Sigmoid colon (tissue), 7 donors: Measurements from ENCODE around the gene INAFM1. TPM values are rescaled to one million over a fixed set of nuclear protein-coding genes. Genes with fewer than 3 reads are reported as not detected.

Experiments
- DNase-seq: peaks from one replicate; pipeline ENCODE4 v3.0.0-alpha.2; 2019
- H3K27ac ChIP-seq, 4 donors: fragments of 200-600 bp; sonication (generic); one replicate each; pipeline ENCODE4 v1.5.1; 2016 to 2019; ENCODE audit warnings: mild to moderate bottlenecking in 1 of 4
- H3K27me3 ChIP-seq, 3 donors: fragments of 200-600 bp; sonication (generic); one replicate each; pipeline ENCODE4 v1.5.1; 2019; ENCODE audit warnings: mild to moderate bottlenecking in 1 of 3
- H3K36me3 ChIP-seq, 4 donors: fragments of 200-600 bp; sonication (generic); one replicate each; pipeline ENCODE4 v1.5.1; 2016 to 2019
- H3K4me1 ChIP-seq, 4 donors: fragments of 200-600 bp; sonication (generic); one replicate each; pipeline ENCODE4 v1.5.1; 2017 to 2019
- H3K4me3 ChIP-seq, 4 donors: fragments of 200-600 bp; sonication (generic); one replicate each; pipeline ENCODE4 v1.5.1; 2017 to 2019; ENCODE audit warnings: mild to moderate bottlenecking in 2 of 4, moderate library complexity in 1 of 4
- H3K9me3 ChIP-seq, 4 donors: fragments of 200-600 bp in 3 of 4; sonication (generic) in 3 of 4; one replicate each; pipeline versions ENCODE4 v1.5.1 to v1.6.1; 2013 to 2019
- EP300 ChIP-seq, 4 donors: sonication (generic); formaldehyde crosslinking; IDR thresholded peaks; one replicate each; pipeline ENCODE4 v1.6.1; 2017; ENCODE audit warnings: antibody characterized with exemption in 4 of 4
- POLR2A ChIP-seq, 2 donors: fragments of 450-650 bp; IDR thresholded peaks; one replicate each; pipeline ENCODE4 v1.6.1; 2016; ENCODE audit warnings: antibody characterized with exemption in 2 of 2, mild to moderate bottlenecking in 2 of 2, moderate library complexity in 2 of 2
- POLR2AphosphoS5 ChIP-seq, 4 donors: sonication (generic); formaldehyde crosslinking; IDR thresholded peaks; one replicate each; pipeline ENCODE4 v1.6.1; 2017; ENCODE audit warnings: antibody characterized with exemption in 4 of 4
- WGBS, 2 donors: extraction: QIAGEN DNeasy Blood & Tissue Kit; methylation state at CpG; one replicate each; pipeline ENCODE4 v1.1.7; 2013; 5-methylcytosine and 5-hydroxymethylcytosine counted together
- intact Hi-C: fragments of 100-400 bp; cut with DNase I; formaldehyde crosslinking; loops from one replicate; pipeline ENCODE4 v1.15.1; 2023
- polyA plus RNA-seq, 3 donors: library from polyadenylated mRNA; stranded (reverse); fragments of 200-250 nt; gene quantifications; one replicate each; pipeline ENCODE4 v1.2.3, GENCODE V29; 2013
- total RNA-seq, 4 donors: library from RNA; depleted of rRNA; stranded (reverse); fragments of >200 nt; gene quantifications; one replicate each; pipeline ENCODE4 v1.1.0, GENCODE V29; 2016
- TF ChIP-seq, protein P1 (sequence below), 4 experiments: fragments of 450-650 bp in 3 of 4; fragments of 200-600 bp in 1 of 4; IDR thresholded peaks; one replicate each; pipeline ENCODE4 v1.5.1; 2016 to 2019; ENCODE audit warnings: antibody characterized with exemption in 4 of 4, mild to moderate bottlenecking in 3 of 4, moderate library complexity in 2 of 4
- donor health status: healthy with polysubstance abuse.
- donor health status: Bipolar disorder and iron deficiency.
- donor health status: healthy.

INAFM1 gene
- total and polyA plus RNA-seq, 7 donors, result 3.0 to 16.3 (median 10.7) TPM

DNA sequence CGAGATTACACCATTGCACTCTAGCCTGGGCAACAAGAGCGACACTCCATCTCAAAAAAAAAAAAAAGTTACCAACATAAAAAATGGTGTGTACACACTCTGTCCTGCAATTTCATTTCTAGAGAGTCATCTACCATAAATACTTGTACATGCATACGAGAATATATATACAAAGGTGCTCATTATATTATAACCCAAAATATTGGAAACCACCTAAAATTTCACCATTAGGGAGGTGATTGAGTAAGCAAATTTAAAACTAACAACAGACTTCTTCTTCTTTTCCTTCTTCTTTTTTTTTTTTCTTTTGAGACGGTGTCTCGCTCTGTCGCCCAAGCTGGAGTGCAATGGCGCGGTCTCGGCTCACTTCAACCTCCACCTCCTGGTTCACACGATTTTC lies 27.6 kb downstream of the INAFM1 start:
- intact Hi-C loops, result no loop called here
- H3K9me3 ChIP-seq, result no peaks in the 10 kb centered on the region
- WGBS, 2 donors, result 85 to 89% methylated on average over 10 of the region's 10 CpGs

DNA sequence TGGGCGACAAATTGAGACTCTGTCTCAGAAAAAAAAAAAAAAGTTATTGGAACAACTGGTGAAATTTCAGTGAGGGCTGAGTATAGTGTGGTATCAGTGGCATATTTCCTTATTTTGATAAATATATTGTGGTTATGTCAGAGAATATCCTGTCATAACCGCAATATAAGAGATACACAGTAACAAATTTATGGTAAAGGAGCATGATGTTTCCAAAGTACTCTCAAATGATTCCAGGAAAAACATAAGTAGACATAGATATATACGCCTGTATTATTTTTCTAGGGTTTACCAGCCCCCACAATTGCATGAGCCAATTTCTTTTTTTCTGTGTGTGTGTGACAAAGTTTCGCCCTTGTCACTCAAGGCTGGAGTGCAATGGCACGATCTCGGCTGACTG lies 29.3 kb downstream of the INAFM1 start:
- WGBS, 2 donors, result 62 to 84% methylated on average over 6 of the region's 6 CpGs

More for the DNA sequence above, 27.6 kb downstream of the INAFM1 start:
- TF ChIP-seq POLR2AphosphoS5 (IDR thresholded peaks at IDR 0.05) (no peak), POLR2A (IDR thresholded peaks at IDR 0.05) (no peak), EP300 (IDR thresholded peaks at IDR 0.05) (no peak)
- TF ChIP-seq, protein P1, sequence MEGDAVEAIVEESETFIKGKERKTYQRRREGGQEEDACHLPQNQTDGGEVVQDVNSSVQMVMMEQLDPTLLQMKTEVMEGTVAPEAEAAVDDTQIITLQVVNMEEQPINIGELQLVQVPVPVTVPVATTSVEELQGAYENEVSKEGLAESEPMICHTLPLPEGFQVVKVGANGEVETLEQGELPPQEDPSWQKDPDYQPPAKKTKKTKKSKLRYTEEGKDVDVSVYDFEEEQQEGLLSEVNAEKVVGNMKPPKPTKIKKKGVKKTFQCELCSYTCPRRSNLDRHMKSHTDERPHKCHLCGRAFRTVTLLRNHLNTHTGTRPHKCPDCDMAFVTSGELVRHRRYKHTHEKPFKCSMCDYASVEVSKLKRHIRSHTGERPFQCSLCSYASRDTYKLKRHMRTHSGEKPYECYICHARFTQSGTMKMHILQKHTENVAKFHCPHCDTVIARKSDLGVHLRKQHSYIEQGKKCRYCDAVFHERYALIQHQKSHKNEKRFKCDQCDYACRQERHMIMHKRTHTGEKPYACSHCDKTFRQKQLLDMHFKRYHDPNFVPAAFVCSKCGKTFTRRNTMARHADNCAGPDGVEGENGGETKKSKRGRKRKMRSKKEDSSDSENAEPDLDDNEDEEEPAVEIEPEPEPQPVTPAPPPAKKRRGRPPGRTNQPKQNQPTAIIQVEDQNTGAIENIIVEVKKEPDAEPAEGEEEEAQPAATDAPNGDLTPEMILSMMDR (IDR thresholded peaks at IDR 0.05), result no peak
- no peak for DNase-seq
- H3K27ac ChIP-seq, result no peak overlapping the region
- no peak overlapping the region for H3K4me3 ChIP-seq
- no peaks in the 10 kb centered on the region for H3K36me3 ChIP-seq
- no peaks in the 10 kb centered on the region for H3K27me3 ChIP-seq
- peaks cover 0 to 6% (median 0%) of the 10 kb centered on the region in 4 donors for H3K4me1 ChIP-seq

DNA sequence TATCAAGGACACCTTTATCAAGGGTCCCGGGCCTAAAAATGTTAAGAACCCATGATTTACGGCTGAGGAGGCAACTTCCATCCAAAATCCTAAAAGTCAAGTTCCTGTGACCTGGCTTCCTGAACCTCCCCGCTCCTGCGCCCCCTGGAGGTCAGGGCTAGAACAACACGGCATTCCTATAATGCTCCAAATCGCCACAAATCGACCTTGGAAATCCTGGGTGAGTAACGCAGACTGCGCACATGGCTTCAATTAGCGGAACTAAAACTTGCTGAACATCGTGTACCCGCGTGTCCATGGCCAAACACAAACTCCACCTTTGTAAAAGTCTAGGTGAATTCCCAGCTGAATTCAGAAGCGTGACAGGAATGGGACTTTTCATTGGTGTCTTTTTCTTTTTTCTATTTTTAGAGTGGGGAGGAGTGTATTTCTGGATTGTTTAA lies 30.6 kb downstream of the INAFM1 start:
- intact Hi-C loops, result no loop called here

More for the DNA sequence above, 29.3 kb downstream of the INAFM1 start:
- no peaks in the 10 kb centered on the region for H3K27me3 ChIP-seq
- H3K27ac ChIP-seq, result no peak overlapping the region
- H3K9me3 ChIP-seq, result no peaks in the 10 kb centered on the region
- no peak for DNase-seq
- no peaks in the 10 kb centered on the region for H3K36me3 ChIP-seq
- TF ChIP-seq, protein P1 (IDR thresholded peaks at IDR 0.05), result no peak
- no peak for TF ChIP-seq EP300 (IDR thresholded peaks at IDR 0.05)
- peaks cover 0 to 6% (median 0%) of the 10 kb centered on the region in 4 donors for H3K4me1 ChIP-seq
- intact Hi-C loops, result no loop called here
- H3K4me3 ChIP-seq, result no peak overlapping the region

DNA sequence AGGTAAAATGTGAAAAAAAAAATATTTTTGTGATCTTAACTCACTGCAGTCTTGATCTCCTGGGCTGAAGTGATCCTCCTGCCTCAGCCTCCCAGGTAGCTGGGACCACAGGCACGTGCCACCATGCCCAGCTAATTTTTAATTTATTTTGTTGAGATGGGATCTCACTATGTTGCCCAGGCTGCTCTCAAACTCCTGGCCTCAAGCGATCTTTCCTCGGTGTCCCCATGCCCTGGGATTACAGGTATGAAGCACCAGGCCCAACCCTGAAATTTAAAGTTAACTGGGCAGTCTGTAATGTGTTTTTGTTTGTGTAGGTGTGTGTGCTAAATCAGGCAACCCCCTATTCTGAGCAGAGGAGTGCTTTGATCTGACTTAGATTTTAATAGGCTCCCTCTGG lies 31.6 kb downstream of the INAFM1 start:
- H3K4me1 ChIP-seq, result peaks cover 0 to 6% (median 0%) of the 10 kb centered on the region in 4 donors
- no peak for DNase-seq
- intact Hi-C loops, result no loop called here
- TF ChIP-seq EP300 (IDR thresholded peaks at IDR 0.05) (no peak), POLR2A (IDR thresholded peaks at IDR 0.05) (no peak), POLR2AphosphoS5 (IDR thresholded peaks at IDR 0.05) (no peak)
- TF ChIP-seq, protein P1 (IDR thresholded peaks at IDR 0.05), result no peak
- H3K36me3 ChIP-seq, result no peaks in the 10 kb centered on the region
- no peak overlapping the region for H3K27ac ChIP-seq
- H3K4me3 ChIP-seq, result no peak overlapping the region
- H3K9me3 ChIP-seq, result no peaks in the 10 kb centered on the region
- peaks cover 0 to under 1% (median 0%) of the 10 kb centered on the region in 3 donors for H3K27me3 ChIP-seq
- WGBS, 2 donors, result 88 to 90% methylated on average over 3 of the region's 3 CpGs

More for the DNA sequence above, 30.6 kb downstream of the INAFM1 start:
- Histone ChIP-seq H3K4me1 (peaks cover 0 to 6% (median 0%) of the 10 kb centered on the region in 4 donors), H3K27me3 (no peaks in the 10 kb centered on the region), H3K4me3 (no peak overlapping the region), H3K36me3 (no peaks in the 10 kb centered on the region), H3K9me3 (no peaks in the 10 kb centered on the region), H3K27ac (no peak overlapping the region)
- DNase-seq, result peak; percentile 83
- 2 to 6% methylated on average over 14 of the region's 14 CpGs for WGBS, 2 donors
- TF ChIP-seq POLR2A (IDR thresholded peaks at IDR 0.05) (no peak), POLR2AphosphoS5 (IDR thresholded peaks at IDR 0.05) (peak in 1 of 4 donors; percentile 14)
- TF ChIP-seq, protein P1 (IDR thresholded peaks at IDR 0.05), result peak; percentile 76 to 96 (median 84)

DNA sequence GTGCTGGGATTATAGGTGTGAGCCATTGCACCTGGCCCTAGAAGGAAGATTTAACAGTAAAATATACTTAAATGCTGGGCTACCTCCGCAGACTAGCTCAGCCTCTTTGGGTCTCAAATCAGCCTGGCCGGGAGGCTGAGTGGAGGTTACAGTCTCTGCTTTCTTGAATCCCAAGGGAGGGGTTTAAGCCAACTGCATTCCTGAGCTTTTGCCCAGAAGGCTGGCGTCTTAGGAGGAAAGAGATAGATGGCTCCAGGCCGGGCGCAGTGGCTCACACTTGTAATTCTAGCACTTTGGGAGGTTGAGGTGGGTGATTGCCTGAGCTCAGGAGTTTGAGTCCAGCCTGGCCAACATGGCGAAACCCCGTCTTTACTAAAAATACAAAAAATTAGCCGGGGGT lies 34.4 kb downstream of the INAFM1 start:
- peaks cover 0 to 6% (median 0%) of the 10 kb centered on the region in 4 donors for H3K4me1 ChIP-seq
- WGBS, 2 donors, result 79 to 80% methylated on average over 8 of the region's 8 CpGs
- no peak for DNase-seq
- TF ChIP-seq POLR2AphosphoS5 (IDR thresholded peaks at IDR 0.05) (no peak), EP300 (IDR thresholded peaks at IDR 0.05) (no peak), POLR2A (IDR thresholded peaks at IDR 0.05) (no peak)
- TF ChIP-seq, protein P1 (IDR thresholded peaks at IDR 0.05), result no peak
- no peaks in the 10 kb centered on the region for H3K9me3 ChIP-seq
- H3K27me3 ChIP-seq, result peaks cover 0 to 14% (median 7%) of the 10 kb centered on the region in 3 donors
- H3K4me3 ChIP-seq, result no peak overlapping the region
- no peaks in the 10 kb centered on the region for H3K36me3 ChIP-seq
- no peak overlapping the region for H3K27ac ChIP-seq
- intact Hi-C loops, result no loop called here
